ENCODE results near the gene IER3. TPM values are rescaled to one million over a fixed set of nuclear protein-coding genes. Genes with fewer than 3 reads are reported as not detected.
"Not testable (repeated sequence)": the region's sequence is repeated elsewhere in the genome, so short reads cannot be mapped to it uniquely, and the experiment has no call there.

IER3 gene
- total RNA-seq, 2 donors from 2014 or later, result 23.0 to 81.5 TPM

- intact Hi-C loops (cut with DNase I), result no loop called here
- DNase-seq (no peak), ATAC-seq (no peak)
Measured at GRCh38 chr6:30719356-30719755, 25.0 kb downstream of the IER3 start.

- intact Hi-C loops (cut with DNase I); ATAC-seq; DNase-seq: not testable (repeated sequence)
Measured at GRCh38 chr6:30717845-30718720, 26.3 kb downstream of the IER3 start.

- peak; percentile 83 to 84 for ATAC-seq
- intact Hi-C loops (cut with DNase I), result no loop called here
Measured at GRCh38 chr6:30717129-30717844, 27.1 kb downstream of the IER3 start, which contains the start of gene MDC1. Gene MDC1, minus strand, starts transcription at chr6:30717281. Its CDS starts 2,106 bp downstream, at chr6:30715175.

GRCh38 chr6:30716879-30717128 lies 27.5 kb downstream of the IER3 start:
- intact Hi-C loops (cut with DNase I), result no loop called here
- DNase-seq (no peak), ATAC-seq (no peak)

More at GRCh38 chr6:30717129-30717844, 27.1 kb downstream of the IER3 start, which contains the start of gene MDC1:
- peak; percentile 100 for DNase-seq

GRCh38 chr6:30714263-30714662 lies 30.1 kb downstream of the IER3 start:
- DNase-seq (no peak), ATAC-seq (no peak)
- intact Hi-C loops (cut with DNase I), result no loop called here

GRCh38 chr6:30712441-30712945 lies 31.9 kb downstream of the IER3 start:
- ATAC-seq (no peak), DNase-seq (no peak)
- intact Hi-C loops (cut with DNase I), result no loop called here

- no peak for DNase-seq
- no peak for ATAC-seq
- intact Hi-C loops (cut with DNase I), result no loop called here
Measured at GRCh38 chr6:30711758-30712380, 32.5 kb downstream of the IER3 start.

- DNase-seq, result no peak
- intact Hi-C loops (cut with DNase I), result no loop called here
- no peak for ATAC-seq
Measured at GRCh38 chr6:30709101-30709868, 35.1 kb downstream of the IER3 start.

- ATAC-seq (no peak), DNase-seq (no peak)
- intact Hi-C loops (cut with DNase I), result no loop called here
Measured at GRCh38 chr6:30707281-30707850, 37.0 kb downstream of the IER3 start.

- ATAC-seq (peak in 1 of 2 donors; percentile 58), DNase-seq (no peak)
- intact Hi-C loops (cut with DNase I), result no loop called here
Measured at GRCh38 chr6:30705620-30706019, 38.7 kb downstream of the IER3 start.

GRCh38 chr6:30703821-30704220 lies 40.5 kb downstream of the IER3 start:
- intact Hi-C loops (cut with DNase I), result no loop called here
- DNase-seq, result no peak
- peak in 1 of 2 donors; percentile 47 for ATAC-seq

GRCh38 chr6:30703011-30703410 lies 41.3 kb downstream of the IER3 start:
- no peak for DNase-seq
- intact Hi-C loops (cut with DNase I), result no loop called here
- ATAC-seq, result no peak

GRCh38 chr6:30700340-30700739 lies 44.0 kb downstream of the IER3 start:
- peak; percentile 75 to 82 for ATAC-seq
- intact Hi-C loops (cut with DNase I), result no loop called here
- DNase-seq, result no peak

- DNase-seq (no peak), ATAC-seq (no peak)
- intact Hi-C loops (cut with DNase I), result no loop called here
Measured at GRCh38 chr6:30696432-30696831, 47.9 kb downstream of the IER3 start.

Other genes with a start within 250 kb of the IER3 start
- gene GNL1, start 188.1 kb downstream of the IER3 start, total RNA-seq, result 10 to 100 TPM; 25.7 to 32.1 TPM
- gene PRR3, start 187.3 kb downstream of the IER3 start, total RNA-seq, result 1 to 10 TPM; 4.6 to 5.4 TPM
- 10 to 100 TPM; 30.7 to 45.9 TPM for gene ABCF1, start 173.1 kb downstream of the IER3 start, total RNA-seq
- 10 to 100 TPM; 37.3 to 42.1 TPM for gene PPP1R10, start 127.3 kb downstream of the IER3 start, total RNA-seq
- 10 to 100 TPM; 71.1 to 74.7 TPM for gene MRPS18B, start 126.7 kb downstream of the IER3 start, total RNA-seq
- gene ATAT1, start 117.7 kb downstream of the IER3 start, total RNA-seq, result 1 to 10 TPM; 2.7 to 3.8 TPM
- 10 to 100 TPM; 30.1 to 39.3 TPM for gene C6orf136, start 97.4 kb downstream of the IER3 start, total RNA-seq
- gene DHX16, start 71.5 kb downstream of the IER3 start, total RNA-seq, result 10 to 100 TPM; 17.6 to 18.6 TPM
- gene PPP1R18, start 57.9 kb downstream of the IER3 start, total RNA-seq, result 10 to 100 TPM; 28.0 to 36.8 TPM
- gene NRM, start 53.6 kb downstream of the IER3 start, total RNA-seq, result 1 to 10 TPM; 5.3 to 6.3 TPM
- 10 to 100 TPM; 19.1 to 25.6 TPM for gene MDC1, start 27.3 kb downstream of the IER3 start, total RNA-seq
- gene TUBB, start 24.2 kb downstream of the IER3 start, total RNA-seq, result 100 to 1,000 TPM; 276 to 303 TPM
- 100 to 1,000 TPM; 170 to 179 TPM for gene FLOT1, start 1.9 kb downstream of the IER3 start, total RNA-seq
- gene DDR1, start 140.0 kb upstream of the IER3 start, total RNA-seq, result 10 to 100 TPM; 58.4 to 60.2 TPM
- gene GTF2H4, start 163.7 kb upstream of the IER3 start, total RNA-seq, result 10 to 100 TPM; 24.4 to 25.3 TPM
- gene VARS2, start 169.7 kb upstream of the IER3 start, total RNA-seq, result 10 to 100 TPM; 14.0 to 18.7 TPM
- not detected for gene SFTA2, start 187.6 kb upstream of the IER3 start, total RNA-seq
- not detected for gene MUCL3, start 196.4 kb upstream of the IER3 start, total RNA-seq
- gene MUC21, start 239.2 kb upstream of the IER3 start, total RNA-seq, result not detected

Data from left cardiac atrium (tissue), 4 donors.